Spleen (tissue), 11 donors: ENCODE results near the gene NUP210L. TPM values are rescaled to one million over a fixed set of nuclear protein-coding genes. Genes with fewer than 3 reads are reported as not detected.
"Not testable (repeated sequence)": the region's sequence is repeated elsewhere in the genome, so short reads cannot be mapped to it uniquely, and the experiment has no call there.

Source experiments
- DNase-seq: peaks from one replicate; pipeline ENCODE4 v3.0.0-alpha.2; 2020
- H3K27ac ChIP-seq, 8 donors: fragments of 200-600 bp; sonication (generic) in 7 of 8; 1 replicate in 4 of 8; 2 replicates in 4 of 8; pipeline versions ENCODE4 v1.5.0 to v1.8.0; 2016 to 2021; ENCODE audit warnings: inconsistent platforms in 4 of 8, mild to moderate bottlenecking in 4 of 8, moderate library complexity in 1 of 8
- H3K27me3 ChIP-seq, 7 donors: fragments of 200-600 bp; sonication (generic) in 6 of 7; replicated peaks in 1 of 7; 1 replicate in 4 of 7; 2 replicates in 3 of 7; pipeline versions ENCODE4 v1.5.0 to v1.8.0; 2016 to 2021; ENCODE audit warnings: inconsistent platforms in 3 of 7, mild to moderate bottlenecking in 1 of 7
- H3K36me3 ChIP-seq, 6 donors: fragments of 200-600 bp; sonication (generic) in 5 of 6; 1 replicate in 4 of 6; 2 replicates in 2 of 6; pipeline versions ENCODE4 v1.5.0 to v1.8.0; 2016 to 2021; ENCODE audit warnings: inconsistent platforms in 2 of 6
- H3K4me1 ChIP-seq, 6 donors: fragments of 200-600 bp; sonication (generic) in 5 of 6; 1 replicate in 3 of 6; 2 replicates in 3 of 6; pipeline versions ENCODE4 v1.5.0 to v1.8.0; 2016 to 2021; ENCODE audit warnings: inconsistent platforms in 3 of 6
- H3K4me3 ChIP-seq, 8 donors: fragments of 200-600 bp; sonication (generic) in 7 of 8; 1 replicate in 4 of 8; 2 replicates in 4 of 8; pipeline versions ENCODE4 v1.5.0 to v1.8.0; 2016 to 2021; ENCODE audit warnings: inconsistent platforms in 4 of 8, mild to moderate bottlenecking in 4 of 8, moderate library complexity in 2 of 8
- H3K9me3 ChIP-seq, 8 donors: fragments of 200-600 bp; sonication (generic) in 7 of 8; 1 replicate in 4 of 8; 2 replicates in 4 of 8; pipeline versions ENCODE4 v1.5.0 to v1.8.0; 2016 to 2021; ENCODE audit warnings: inconsistent platforms in 4 of 8
- POLR2A ChIP-seq, 3 donors: fragments of 450-650 bp; IDR thresholded peaks; one replicate each; pipeline ENCODE4 v1.5.1; 2017; ENCODE audit warnings: antibody characterized with exemption in 3 of 3, mild to moderate bottlenecking in 1 of 3
- POLR2AphosphoS5 ChIP-seq, 3 donors: sonication (generic); formaldehyde crosslinking; IDR thresholded peaks; one replicate each; pipeline ENCODE4 v1.5.1; 2017; ENCODE audit warnings: antibody characterized with exemption in 3 of 3
- WGBS, 5 donors: extraction: QIAGEN DNeasy Blood & Tissue Kit in 3 of 5; methylation state at CpG; one replicate each; pipeline versions ENCODE4 v1.1.5 to v1.1.7; 2013 to 2018; 5-methylcytosine and 5-hydroxymethylcytosine counted together
- intact Hi-C: fragments of 100-400 bp; cut with DNase I; formaldehyde crosslinking; loops from one replicate; pipeline ENCODE4 v1.15.0; 2023; ENCODE audit warnings: low total_unique reads
- polyA plus RNA-seq, 3 donors: library from polyadenylated mRNA; stranded (reverse); fragments of 200-250 nt; gene quantifications; one replicate each; pipeline ENCODE4 v1.2.1, GENCODE V29; 2013
- total RNA-seq, 7 donors: library from RNA; depleted of rRNA in 3 of 7; stranded (reverse); fragments of >200 nt in 3 of 7; fragmentation: NEBNext Ultra II Directional in 4 of 7; extraction: Animal tissue kit (Norgen Biotek cat#: 25700) in 4 of 7; gene quantifications; one replicate each; pipeline versions ENCODE4 v1.1.0 to v1.2.1, GENCODE V29; 2016 to 2021
- TF ChIP-seq, protein P1 (sequence below), 11 experiments: fragments of 200-600 bp in 7 of 11; fragments of 450-650 bp in 4 of 11; sonication (generic) in 4 of 11; IDR thresholded peaks in 8 of 11; conservative IDR thresholded peaks in 3 of 11; 1 replicate in 7 of 11; 2 replicates in 4 of 11; pipeline versions ENCODE4 v1.4.0 to v1.8.0; 2016 to 2021; ENCODE audit warnings: antibody characterized with exemption in 11 of 11, inconsistent platforms in 4 of 11, mild to moderate bottlenecking in 1 of 11
- donor health status: healthy with polysubstance abuse.
- donor health status: DM: no; HTN: no; CAD: no; lungs with moderate emphysema.
- donor health status: DM: no; HTN: no; CAD: no.
- donor health status: Bipolar disorder and iron deficiency.
- donor health status: healthy.
- donor health status: DM: no; HTN: no; CAD: no.
- donor health status: DM: yes; HTN: yes; CAD: no.

NUP210L gene
- total and polyA plus RNA-seq, 10 donors: 0.02 to 0.34 (median 0.09) TPM; not detected in 4

DNA sequence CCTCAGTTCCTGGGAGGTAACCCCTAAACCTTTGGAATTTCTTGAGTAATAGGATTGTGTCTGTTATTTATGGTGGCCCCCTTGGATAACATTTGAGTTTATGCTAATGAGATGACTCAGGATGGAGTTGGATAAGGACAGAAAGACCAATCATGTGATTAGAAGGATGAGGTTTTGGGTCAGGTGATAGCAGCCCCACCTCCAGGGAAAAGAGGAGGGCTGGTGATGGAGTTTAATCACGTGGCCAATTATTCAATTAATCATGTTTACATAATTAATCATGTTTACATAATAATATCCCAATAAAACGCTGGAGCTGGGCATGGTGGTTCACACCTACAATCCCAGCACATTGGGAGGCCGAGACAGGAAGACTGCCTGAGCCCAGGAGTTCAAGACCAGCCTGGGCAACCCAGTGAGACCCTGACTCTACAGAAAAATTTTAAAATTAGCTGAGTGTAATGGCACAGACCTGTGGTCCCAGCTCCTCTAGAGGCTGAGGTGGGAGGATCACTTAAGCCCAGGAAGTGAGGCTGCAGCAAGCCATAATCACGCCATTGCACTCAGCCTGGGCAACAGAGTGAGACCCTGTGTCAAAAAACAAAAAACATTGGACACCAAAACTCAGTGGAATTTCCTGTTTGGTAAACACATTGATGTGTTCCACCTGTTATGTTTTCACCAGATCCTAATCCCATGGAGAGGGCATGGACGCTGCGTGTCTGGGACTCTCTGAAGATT, 73.3 kb downstream of the NUP210L start:
- no peak for DNase-seq
- no peak overlapping the region for H3K27ac ChIP-seq
- 73 to 85% (median 77%) methylated on average over 6 of the region's 6 CpGs for WGBS, 5 donors
- TF ChIP-seq POLR2AphosphoS5 (IDR thresholded peaks at IDR 0.05) (no peak), POLR2A (IDR thresholded peaks at IDR 0.05) (no peak)
- TF ChIP-seq, protein P1, sequence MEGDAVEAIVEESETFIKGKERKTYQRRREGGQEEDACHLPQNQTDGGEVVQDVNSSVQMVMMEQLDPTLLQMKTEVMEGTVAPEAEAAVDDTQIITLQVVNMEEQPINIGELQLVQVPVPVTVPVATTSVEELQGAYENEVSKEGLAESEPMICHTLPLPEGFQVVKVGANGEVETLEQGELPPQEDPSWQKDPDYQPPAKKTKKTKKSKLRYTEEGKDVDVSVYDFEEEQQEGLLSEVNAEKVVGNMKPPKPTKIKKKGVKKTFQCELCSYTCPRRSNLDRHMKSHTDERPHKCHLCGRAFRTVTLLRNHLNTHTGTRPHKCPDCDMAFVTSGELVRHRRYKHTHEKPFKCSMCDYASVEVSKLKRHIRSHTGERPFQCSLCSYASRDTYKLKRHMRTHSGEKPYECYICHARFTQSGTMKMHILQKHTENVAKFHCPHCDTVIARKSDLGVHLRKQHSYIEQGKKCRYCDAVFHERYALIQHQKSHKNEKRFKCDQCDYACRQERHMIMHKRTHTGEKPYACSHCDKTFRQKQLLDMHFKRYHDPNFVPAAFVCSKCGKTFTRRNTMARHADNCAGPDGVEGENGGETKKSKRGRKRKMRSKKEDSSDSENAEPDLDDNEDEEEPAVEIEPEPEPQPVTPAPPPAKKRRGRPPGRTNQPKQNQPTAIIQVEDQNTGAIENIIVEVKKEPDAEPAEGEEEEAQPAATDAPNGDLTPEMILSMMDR (IDR thresholded peaks at IDR 0.05 in 8 of 11, conservative IDR thresholded peaks at IDR 0.05 in 3 of 11): no peak
- H3K36me3 ChIP-seq: no peaks in the 10 kb centered on the region
- H3K4me1 ChIP-seq: no peaks in the 10 kb centered on the region
- H3K27me3 ChIP-seq: peaks cover 0 to 5% (median 0%) of the 10 kb centered on the region in 7 donors
- H3K4me3 ChIP-seq: no peak overlapping the region
- peaks cover 0 to 25% (median 17%) of the 10 kb centered on the region in 8 donors for H3K9me3 ChIP-seq
- intact Hi-C loops: no loop called here

DNA sequence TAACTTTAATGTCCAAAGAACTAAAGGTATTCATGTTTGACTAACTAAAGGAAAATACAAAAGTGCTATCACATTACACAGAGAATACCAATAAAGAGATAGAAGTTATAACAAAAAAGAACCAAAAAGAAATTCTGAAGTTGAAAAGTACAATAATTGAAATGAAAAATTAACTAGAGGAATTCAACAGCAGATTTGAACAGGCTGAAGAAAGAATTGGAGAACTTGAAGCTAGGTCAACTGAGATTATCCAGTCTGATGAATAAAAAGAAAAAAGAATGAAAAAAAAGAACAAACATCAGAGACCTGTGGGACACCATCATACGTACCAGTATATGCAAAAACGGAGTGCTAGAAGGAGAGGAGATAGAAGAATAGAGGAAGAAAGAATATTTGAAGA, 78.5 kb downstream of the NUP210L start:
- H3K9me3 ChIP-seq: peaks cover 0 to 21% (median 16%) of the 10 kb centered on the region in 8 donors
- no peaks in the 10 kb centered on the region for H3K36me3 ChIP-seq
- 74 to 93% (median 80%) methylated on average over 2 of the region's 2 CpGs for WGBS, 5 donors
- intact Hi-C loops: no loop called here
- H3K4me3 ChIP-seq: no peak overlapping the region
- no peak for DNase-seq
- TF ChIP-seq, protein P1 (IDR thresholded peaks at IDR 0.05 in 8 of 11, conservative IDR thresholded peaks at IDR 0.05 in 3 of 11): no peak
- TF ChIP-seq POLR2A (IDR thresholded peaks at IDR 0.05) (no peak), POLR2AphosphoS5 (IDR thresholded peaks at IDR 0.05) (no peak)
- H3K4me1 ChIP-seq: no peaks in the 10 kb centered on the region
- H3K27me3 ChIP-seq: peaks cover 0 to 19% (median 0%) of the 10 kb centered on the region in 7 donors
- no peak overlapping the region for H3K27ac ChIP-seq

DNA sequence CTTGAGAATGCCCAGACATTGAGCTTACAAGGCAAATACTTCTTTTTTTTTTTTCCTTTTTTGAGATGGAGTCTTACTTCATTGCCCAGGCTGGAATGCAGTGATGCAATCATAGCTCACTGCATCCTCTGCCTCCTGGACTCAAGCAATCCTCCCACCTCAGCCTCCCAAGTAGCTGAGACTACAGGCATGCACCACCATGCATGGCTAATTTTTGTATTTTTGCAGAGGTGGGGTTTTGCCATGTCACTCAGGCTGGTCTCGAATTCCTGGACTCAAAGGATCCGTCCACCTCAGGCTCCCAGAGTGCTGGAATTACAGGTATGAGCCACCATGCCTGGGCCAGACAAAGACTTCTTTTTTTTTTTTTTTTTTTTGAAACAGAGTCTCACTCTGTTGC, 79.1 kb downstream of the NUP210L start:
- TF ChIP-seq POLR2A (IDR thresholded peaks at IDR 0.05) (no peak), POLR2AphosphoS5 (IDR thresholded peaks at IDR 0.05) (no peak)
- TF ChIP-seq, protein P1 (IDR thresholded peaks at IDR 0.05 in 8 of 11, conservative IDR thresholded peaks at IDR 0.05 in 3 of 11): no peak
- Histone ChIP-seq H3K4me1 (no peaks in the 10 kb centered on the region), H3K27ac (no peak overlapping the region), H3K27me3 (peaks cover 0 to 20% (median 0%) of the 10 kb centered on the region in 7 donors), H3K9me3 (peaks cover 0 to 21% (median 16%) of the 10 kb centered on the region in 8 donors), H3K36me3 (no peaks in the 10 kb centered on the region), H3K4me3 (no peak overlapping the region)
- intact Hi-C loops: no loop called here
- DNase-seq: no peak
- WGBS, 5 donors: 73 to 89% (median 87%) methylated on average over 2 of the region's 2 CpGs

DNA sequence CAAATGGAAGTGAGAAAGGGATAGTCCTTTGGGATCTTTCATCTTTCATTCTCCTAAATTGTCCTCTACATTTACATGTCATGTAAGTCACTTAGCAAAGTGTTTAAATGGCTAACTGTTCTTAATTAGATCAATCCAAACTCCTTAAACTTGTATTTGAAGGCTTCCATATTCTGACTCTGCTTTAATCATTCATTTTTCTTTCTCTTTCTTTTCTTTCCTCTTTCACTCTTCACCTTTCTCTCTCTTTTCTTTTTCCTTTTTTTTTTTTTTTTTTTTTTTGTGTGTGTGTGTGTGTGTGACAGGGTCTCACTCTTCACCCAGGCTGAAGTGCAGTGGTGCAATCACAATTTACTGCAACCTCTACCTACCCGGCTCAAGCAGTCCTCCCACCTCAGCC, 92.6 kb downstream of the NUP210L start:
- H3K9me3 ChIP-seq: no peaks in the 10 kb centered on the region
- TF ChIP-seq, protein P1 (IDR thresholded peaks at IDR 0.05 in 8 of 11, conservative IDR thresholded peaks at IDR 0.05 in 3 of 11): no peak
- TF ChIP-seq POLR2AphosphoS5 (IDR thresholded peaks at IDR 0.05) (no peak), POLR2A (IDR thresholded peaks at IDR 0.05) (no peak)
- WGBS, 5 donors: 76 to 96% (median 94%) methylated on average over 1 of the region's 1 CpG
- no peaks in the 10 kb centered on the region for H3K4me1 ChIP-seq
- DNase-seq: no peak
- H3K27me3 ChIP-seq: no peaks in the 10 kb centered on the region
- no peak overlapping the region for H3K4me3 ChIP-seq
- intact Hi-C loops: no loop called here
- H3K36me3 ChIP-seq: no peaks in the 10 kb centered on the region
- no peak overlapping the region for H3K27ac ChIP-seq

DNA sequence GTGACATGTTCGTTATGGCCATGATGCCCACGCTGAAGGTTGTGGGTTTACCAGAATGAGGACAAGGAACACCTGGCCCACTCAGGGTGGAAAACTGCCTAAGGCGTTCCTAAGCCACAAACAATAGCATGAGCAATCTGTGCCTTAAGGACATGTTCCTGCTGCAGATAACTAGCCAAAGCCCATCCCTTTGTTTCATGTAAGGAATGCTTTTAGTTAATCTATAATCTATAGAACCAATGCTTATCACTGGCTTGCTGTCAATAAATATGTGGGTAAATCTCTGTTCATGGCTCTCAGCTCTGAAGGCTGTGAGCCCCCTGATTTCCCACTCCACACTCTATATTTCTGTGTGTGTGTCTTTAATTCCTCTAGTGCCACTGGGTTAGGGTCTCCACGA, 107.4 kb downstream of the NUP210L start:
- intact Hi-C loops, H3K27ac ChIP-seq: not testable (repeated sequence)
- 30 to 69% (median 38%) methylated on average over 3 to 4 of the region's 4 CpGs for WGBS, 5 donors

DNA sequence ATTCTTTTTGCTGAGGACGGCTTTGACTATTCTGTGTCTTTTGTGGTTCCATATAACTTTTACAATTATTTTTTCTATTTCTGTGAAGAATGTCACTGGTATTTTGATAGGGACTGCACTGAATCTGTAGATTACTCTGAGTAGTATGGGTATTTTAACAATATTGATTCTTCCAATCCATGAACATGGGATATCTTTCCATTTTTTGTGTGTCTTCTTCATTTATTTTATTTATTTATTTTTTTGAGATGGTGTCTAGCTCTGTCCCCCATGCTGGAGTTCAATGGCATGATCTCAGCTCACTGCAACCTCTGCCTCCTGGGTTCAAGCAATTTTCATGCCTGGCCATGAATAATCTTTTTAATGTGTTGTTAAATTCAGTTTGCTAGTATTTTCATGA, 121.2 kb downstream of the NUP210L start:
- H3K27ac ChIP-seq, H3K36me3 ChIP-seq, H3K27me3 ChIP-seq, H3K4me1 ChIP-seq, H3K4me3 ChIP-seq, DNase-seq, intact Hi-C loops: not testable (repeated sequence)
- peaks cover 0 to 12% (median 0%) of the 10 kb centered on the region in 8 donors for H3K9me3 ChIP-seq
- WGBS, 5 donors: 89 to 100% (median 98%) methylated on average over 1 of the region's 1 CpG

More for the DNA sequence above, 107.4 kb downstream of the NUP210L start:
- not testable (repeated sequence) for H3K36me3 ChIP-seq, H3K4me3 ChIP-seq, H3K27me3 ChIP-seq, H3K4me1 ChIP-seq, DNase-seq
- peaks cover 0 to 19% (median 4%) of the 10 kb centered on the region in 8 donors for H3K9me3 ChIP-seq
